Muscle of arm (tissue), 12 donors: ENCODE measurements around the gene CACNA1B. TPM values are rescaled to one million over a fixed set of nuclear protein-coding genes. Genes with fewer than 3 reads are reported as not detected.
"Not testable (repeated sequence)": the region's sequence is repeated elsewhere in the genome, so short reads cannot be mapped to it uniquely, and the experiment has no call there.

Source experiments
- DNase-seq: peaks from one replicate; pipeline ENCODE4 v3.0.0-alpha.2; 2013
- polyA plus RNA-seq, 12 donors: library from polyadenylated mRNA; unstranded; fragments of 120-200 nt; gene quantifications; one replicate each; pipeline ENCODE4 v1.2.1, GENCODE V29; 2013; ENCODE audit not compliant: insufficient read length in 12 of 12

The CACNA1B gene
- polyA plus RNA-seq, 12 donors, result 0.28 to 1.2 (median 0.59) TPM; not detected in 2

- DNase-seq, result no peak
Measured at GRCh38 chr9:138098908-138099791, 221.6 kb downstream of the CACNA1B start.

DNA sequence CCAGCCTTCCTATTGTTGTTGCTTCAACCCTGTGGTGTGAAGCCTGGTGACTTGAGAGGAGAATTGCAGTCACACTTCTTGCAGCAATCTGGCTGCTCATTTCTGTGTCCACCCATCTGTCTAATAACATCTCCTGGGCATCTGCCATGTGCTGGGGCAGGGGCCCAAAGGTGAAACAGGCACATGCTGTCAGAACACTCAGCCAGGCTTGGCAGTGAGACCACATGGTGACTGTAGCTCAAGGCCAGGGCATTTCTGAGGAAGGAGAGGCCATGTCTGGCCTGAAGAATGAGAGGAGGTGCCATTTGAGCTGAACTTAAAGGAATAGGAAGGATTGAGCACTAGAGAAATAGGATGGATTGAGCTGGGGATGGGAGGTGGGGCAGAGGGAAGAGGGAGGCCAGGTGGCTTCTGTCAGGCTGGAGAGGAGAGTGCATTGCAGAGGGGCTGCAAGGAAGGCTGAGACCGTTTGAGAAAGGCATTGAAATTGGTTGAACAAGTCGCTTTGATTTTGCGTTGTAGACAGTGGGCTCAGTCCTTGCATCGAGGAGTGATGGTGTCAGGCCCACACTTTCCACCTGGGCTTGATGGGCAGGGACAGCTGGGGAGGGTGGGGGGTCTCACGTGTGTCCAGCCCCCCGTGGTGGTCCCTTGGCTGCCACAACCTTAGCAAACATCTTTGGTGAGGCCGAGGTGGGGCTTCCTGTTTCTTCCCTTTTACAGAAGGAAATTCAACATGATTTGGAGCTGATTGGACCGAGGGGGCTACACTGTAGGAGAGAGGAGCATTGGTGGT lies 222.4 kb downstream of the CACNA1B start:
- no peak for DNase-seq

GRCh38 chr9:138100711-138101350 lies 223.2 kb downstream of the CACNA1B start:
- DNase-seq, result no peak

- no peak for DNase-seq
Measured at GRCh38 chr9:138101444-138102234, 224.1 kb downstream of the CACNA1B start.

DNA sequence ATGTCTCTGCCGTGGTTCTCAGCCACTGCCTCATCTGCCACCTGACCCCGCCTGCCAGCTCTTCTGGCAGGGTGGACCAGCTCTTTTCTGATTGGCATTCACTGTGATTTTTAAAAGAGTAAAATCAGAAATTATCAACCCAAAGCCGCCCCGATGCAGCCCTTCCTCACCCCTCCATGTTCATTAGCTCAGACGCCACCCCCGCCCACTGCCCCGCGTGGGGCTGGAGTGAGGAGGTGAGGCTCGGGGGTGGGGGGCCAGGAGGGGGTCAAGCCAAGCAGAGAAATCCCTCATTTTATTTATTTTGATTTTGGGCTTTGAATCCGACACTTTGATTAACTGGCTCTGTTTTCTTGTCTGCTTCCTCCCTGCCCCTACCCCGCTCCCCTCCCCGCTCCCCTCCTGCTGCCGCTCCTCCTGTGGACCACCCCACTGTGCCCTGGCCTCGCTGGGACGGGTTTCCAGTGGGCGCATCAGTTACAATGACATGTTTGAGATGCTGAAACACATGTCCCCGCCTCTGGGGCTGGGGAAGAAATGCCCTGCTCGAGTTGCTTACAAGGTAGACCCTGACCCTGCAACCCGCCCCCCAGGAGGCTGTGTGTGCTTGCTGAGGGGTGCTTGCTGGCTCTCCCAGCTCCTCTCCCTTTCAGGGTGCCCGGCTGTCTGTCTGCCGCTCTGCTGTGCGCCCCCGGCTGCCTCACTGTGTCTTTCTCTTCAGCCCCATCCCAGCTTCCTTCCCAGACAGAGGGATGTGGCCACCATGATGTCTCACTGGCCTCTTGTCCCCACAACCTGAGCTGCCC lies 224.9 kb downstream of the CACNA1B start:
- DNase-seq, result no peak

GRCh38 chr9:138103111-138103848 lies 225.7 kb downstream of the CACNA1B start:
- DNase-seq, result no peak

- peak; percentile 4 for DNase-seq
Measured at GRCh38 chr9:138103849-138104206, 226.2 kb downstream of the CACNA1B start.

- no peak for DNase-seq
Measured at GRCh38 chr9:138104251-138105122, 226.9 kb downstream of the CACNA1B start.

- DNase-seq, result no peak
Measured at GRCh38 chr9:138105123-138105415, 227.5 kb downstream of the CACNA1B start.

DNA sequence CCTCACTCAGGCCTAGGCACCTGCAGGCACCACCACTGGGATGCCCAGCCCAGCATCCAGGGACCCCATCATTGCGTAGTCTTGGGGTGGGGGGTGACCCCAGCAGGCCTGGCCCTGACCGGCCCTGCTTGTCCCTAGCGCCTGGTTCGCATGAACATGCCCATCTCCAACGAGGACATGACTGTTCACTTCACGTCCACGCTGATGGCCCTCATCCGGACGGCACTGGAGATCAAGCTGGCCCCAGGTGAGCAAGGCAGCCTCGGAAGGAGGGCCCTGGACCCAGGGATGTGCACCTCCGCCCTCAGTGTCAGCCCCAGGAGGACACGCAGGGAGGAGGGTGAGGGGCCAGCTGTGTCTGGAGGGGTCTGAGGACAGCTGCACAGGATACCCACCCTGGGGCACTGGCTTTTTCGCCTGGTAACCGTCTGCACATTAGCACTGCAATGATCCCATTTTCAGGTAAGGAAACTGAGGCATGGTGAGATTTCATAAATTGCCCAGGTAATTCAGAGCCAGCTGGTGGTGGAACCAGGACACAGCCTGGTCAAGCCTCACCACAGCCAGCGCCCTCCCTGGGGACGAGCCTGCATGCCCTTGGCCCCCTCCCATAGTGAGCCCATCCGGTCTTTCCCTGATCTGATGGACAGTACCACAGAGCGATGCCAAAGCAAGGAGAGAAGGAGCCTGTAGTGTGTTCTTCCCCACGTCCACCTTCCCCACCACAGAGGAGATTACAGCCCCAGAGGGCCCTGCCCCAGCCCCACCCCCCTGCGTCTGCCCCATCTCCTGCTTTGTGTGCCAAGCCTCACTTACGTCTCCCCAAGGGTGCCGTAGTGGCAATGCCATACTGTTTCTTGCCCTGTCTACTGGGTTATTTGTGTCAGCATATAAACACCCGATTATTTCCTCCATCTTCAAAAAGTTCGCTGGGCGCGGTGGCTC lies 228.3 kb downstream of the CACNA1B start:
- no peak for DNase-seq

GRCh38 chr9:138107039-138107438 lies 229.5 kb downstream of the CACNA1B start:
- not testable (repeated sequence) for DNase-seq

DNA sequence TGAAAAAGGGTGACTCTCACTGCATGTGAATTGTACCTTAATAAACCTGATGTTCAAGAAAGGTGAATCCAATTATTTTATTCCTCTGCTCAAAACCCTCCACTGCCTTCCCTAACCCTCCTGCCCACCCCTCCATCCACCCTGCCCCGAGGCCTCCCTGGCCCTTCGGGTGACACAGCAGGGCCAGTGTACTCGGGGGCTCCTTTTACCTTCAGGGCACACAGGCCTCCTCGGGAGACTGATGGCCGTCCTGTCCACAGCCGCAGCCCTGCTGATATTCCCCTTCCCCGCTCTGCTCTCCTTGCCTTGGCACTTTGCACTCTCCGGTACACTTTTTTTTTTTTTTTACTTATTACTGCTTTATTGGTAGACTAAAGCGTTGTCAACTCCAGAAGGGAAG lies 234.0 kb downstream of the CACNA1B start:
- no peak for DNase-seq

DNA sequence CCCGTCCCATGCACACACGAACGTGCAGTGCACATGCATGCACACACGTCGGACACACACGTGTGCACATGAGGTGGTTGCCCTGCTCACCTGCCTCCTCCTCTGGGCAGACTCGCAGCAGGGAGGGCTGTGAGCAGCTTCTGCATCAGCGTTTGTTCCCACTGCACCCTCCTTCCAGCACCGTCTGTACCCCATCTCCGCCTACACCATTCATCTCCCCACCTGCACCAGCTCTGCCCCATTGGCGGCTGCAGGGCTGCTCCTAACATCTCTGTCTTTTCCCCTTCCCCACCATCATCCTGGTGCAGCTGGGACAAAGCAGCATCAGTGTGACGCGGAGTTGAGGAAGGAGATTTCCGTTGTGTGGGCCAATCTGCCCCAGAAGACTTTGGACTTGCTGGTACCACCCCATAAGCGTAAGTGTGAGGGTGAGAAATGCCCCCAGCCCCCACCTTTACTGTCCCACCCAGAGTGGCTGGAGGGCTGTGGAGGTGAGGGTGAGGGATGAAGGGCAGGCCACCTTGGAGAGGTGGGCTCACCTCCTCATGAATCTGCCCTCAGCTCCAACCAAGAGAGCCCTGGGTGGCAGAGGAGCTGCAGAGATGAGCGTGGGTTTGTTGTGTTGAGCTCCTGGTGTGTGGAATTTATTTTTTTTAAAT lies 234.6 kb downstream of the CACNA1B start:
- DNase-seq, result no peak

DNA sequence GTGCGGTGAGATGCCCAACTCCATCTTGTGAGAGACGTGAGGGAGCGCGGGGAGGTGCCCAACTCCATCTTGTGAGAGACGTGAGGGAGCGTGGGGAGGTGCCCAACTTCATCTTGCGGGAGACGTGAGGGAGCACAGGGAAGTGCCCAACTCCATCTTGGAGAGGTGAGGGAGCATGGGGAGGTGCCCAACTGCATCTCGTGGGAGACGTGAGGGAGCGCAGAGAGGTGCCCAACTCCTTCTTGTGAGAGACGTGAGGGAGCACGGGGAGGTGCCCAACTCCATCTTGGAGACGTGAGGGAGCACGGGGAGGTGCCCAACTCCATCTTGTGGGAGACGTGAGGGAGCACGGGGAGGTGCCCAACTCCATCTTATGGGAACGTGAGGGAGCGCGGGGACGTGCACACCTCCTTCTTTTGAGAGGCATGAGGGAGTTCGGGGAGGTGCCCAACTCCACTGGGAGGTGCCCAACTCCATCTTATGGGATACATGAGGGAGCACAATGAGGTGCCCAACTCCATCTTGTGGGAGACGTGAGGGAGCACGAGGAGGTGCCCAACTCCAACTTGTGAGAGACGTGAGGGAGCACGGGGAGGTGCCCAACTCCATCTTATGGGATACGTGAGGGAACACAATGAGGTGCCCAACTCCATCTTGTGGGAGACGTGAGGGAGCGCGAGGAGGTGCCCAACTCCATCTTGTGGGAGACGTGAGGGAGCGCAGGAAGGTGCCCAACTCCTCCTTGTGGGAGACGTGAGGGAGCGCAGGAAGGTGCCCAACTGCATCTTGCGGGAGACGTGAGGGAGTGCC lies 235.4 kb downstream of the CACNA1B start:
- no peak for DNase-seq

DNA sequence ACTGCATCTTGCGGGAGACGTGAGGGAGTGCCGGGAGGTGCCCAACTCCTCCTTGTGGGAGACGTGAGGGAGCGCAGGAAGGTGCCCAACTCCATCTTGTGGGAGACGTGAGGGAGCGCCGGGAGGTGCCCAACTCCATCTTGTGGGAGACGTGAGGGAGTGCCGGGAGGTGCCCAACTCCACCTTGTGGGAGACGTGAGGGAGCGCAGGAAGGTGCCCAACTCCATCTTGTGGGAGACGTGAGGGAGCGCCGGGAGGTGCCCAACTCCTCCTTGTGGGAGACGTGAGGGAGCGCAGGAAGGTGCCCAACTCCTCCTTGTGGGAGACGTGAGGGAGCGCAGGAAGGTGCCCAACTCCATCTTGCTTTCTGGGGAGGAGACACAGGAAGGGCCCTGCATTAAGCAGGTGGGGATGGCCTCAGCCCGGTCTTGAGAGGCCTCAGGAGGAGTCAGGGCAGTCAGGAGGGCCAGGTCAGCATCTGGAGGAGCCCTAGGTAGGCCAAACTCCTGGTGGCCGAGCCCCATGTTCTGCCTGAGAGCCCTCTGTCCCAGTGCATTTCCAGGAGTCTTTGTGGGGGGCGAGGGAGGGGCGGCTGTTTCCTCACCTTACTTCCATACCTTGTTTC lies 236.2 kb downstream of the CACNA1B start:
- DNase-seq, result not testable (repeated sequence)
